HS-27A (cell line): ENCODE data around the gene GRID1.

Source experiments
- DNase-seq: peaks from one replicate; pipeline ENCODE4 v3.0.0-alpha.2; 2012; ENCODE audit warnings: low read depth, missing footprints

The GRID1 gene

DNA sequence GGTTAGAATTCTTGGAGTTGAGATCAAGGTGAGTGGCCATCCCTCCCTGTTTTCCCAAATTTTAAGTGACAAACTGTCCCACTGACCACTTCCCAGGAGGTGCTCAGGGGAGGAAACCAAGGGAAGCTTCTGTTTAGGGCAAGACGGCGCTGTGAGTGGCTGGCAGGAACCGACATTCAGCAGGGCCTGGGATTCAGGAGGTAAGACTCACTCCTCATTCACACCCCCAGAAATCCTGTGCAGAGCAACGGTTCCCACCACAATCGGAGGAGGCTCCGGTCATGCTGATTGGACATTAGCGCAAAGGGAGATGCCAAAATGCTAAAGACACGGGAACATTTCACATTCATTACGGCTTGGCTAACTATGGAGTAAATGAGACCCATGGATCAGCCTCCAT is 200.9 kb downstream of the GRID1 start:
- no peak for DNase-seq

DNA sequence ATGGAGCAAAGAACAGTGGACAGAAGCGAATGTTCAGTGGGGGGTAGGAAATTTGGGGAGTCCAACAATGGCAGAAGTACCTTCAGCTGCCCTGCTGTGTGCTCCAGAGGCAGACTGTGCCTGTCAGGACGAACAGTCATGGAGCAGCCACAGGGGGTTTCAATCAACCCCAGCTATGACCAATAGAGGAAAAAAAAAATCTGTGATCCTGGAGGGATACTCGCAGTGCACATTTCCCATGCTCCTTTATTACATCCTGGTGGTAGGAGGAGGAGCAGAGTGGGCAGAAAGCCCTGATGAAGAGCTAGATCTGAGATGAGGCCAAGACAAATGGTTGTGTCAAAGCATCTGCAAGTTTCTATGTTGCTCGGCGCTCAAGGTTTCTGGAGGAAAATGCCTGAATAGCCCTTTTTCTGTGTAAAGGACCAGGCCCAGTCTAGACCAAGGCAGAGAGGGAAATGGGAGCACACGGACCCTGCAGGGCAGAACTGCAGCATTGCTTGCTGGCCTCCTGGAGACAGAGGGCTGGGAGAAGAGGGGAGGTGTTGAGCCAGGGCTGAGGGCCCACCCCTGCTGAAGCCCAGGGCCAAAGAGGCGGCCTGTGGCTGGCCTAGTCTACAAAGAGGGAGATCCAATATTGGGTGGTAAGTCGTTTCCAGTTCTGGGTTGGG is 201.5 kb downstream of the GRID1 start:
- DNase-seq = no peak

DNA sequence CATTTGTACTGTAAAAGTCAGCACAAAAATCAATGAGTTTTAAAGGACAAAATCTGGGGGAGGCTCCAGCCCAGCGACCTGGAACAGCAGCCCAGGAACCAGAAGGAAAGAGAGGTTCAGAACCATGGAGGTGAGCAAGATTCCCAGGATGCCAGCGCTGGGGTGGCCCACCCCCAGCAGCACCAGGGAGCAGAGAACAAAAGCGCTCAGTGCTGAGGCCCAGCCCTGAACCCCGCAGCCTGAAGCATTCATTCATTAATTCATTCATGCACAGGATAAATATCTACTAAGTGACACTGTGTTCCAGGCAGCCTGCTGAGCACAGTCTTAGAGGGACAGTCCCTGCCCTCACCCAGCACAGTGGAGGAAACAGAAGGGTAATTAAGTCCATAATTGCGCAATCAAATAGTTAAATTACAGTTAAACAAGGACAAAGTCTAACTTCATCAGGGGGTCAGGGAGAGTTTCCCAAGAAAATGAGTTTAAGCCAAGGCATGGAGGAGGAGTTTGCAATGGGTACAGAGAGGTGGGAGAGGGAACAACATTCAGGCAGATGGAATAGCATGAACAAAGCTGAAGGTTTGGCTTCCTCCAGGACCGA is 202.3 kb downstream of the GRID1 start:
- DNase-seq = no peak

DNA sequence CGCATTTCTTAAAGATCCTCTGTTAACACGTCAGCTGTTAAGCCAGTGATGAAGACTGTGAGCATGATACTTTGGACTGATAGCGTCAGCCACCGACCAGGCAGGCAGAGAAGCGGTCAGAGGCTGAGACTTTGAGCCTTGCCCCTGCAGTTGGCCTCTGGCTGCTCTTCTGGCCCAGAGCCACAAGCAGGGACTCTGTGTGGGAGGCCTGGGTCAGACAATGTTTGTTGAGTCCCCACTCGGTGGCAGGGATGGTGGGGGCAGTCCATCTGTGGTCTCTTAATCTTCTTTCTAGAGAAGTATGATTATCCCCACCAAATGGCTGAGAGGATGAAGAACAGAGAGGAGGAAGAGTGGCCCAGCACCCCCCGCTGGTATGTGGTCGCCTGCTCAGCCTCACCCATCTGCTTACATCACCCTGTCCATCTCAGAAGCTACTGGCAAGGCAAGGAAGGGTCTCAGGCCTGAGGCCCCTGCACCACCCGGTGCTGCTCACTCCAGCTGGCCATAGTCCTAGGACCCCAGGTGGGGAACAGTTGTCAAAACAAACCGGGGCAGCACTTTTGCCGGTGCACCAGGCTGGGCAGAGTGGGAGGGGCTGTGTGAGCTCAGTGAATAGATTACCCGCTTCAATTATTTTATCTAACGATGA is 202.9 kb downstream of the GRID1 start:
- no peak for DNase-seq

DNA sequence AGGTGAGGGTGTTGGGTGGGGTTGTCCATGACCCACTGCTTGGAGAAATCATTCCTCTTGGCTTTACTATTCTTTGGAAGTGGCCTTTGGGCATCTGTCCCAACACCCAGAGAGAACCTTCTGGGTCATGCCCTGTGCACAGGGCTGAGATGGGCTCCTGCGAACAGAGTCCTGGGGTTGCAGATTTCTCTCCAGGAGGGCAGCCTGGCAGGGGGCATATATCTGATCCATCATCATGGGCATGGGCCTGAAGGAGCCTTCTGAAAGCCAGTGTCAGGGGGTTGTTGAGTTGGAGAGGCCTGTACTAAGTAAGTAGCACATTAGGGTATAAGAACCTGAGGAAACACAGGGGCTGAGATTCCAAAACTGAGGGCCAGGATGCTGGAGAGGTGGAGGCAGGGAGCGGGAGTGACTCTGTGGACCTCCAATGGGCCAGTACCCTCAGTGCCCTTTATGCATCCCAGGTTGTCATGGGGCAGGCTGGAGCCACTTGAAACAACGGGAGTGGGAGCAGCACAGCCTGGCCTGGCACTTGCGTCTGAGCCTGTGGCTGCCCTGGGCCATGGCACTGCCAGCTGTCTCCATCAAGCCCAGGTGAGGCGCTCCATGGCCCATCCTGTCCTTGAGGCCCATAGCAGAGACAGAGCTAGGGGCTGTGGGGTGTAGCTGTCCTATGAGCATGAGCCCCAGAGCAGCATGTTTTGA is 203.7 kb downstream of the GRID1 start:
- no peak for DNase-seq

DNA sequence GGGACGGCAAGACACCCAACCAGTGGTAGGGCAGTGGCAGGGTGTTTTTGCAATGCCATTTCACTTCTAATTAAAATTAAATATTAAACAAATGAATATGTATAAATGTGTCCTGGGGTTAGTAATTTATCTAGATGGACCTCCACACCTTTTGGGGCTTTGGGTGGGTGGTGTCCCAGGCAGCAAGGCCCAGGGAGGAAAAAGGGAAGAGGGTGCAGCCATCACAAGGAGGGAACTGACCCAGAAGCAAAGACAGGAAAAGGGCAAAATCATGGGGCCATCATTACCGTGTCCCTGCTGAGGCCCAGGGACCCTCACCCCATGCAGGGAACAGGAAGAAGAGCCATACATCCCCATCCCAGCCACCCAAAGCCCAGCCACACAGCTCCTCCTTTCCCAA is 204.6 kb downstream of the GRID1 start:
- DNase-seq = no peak

DNA sequence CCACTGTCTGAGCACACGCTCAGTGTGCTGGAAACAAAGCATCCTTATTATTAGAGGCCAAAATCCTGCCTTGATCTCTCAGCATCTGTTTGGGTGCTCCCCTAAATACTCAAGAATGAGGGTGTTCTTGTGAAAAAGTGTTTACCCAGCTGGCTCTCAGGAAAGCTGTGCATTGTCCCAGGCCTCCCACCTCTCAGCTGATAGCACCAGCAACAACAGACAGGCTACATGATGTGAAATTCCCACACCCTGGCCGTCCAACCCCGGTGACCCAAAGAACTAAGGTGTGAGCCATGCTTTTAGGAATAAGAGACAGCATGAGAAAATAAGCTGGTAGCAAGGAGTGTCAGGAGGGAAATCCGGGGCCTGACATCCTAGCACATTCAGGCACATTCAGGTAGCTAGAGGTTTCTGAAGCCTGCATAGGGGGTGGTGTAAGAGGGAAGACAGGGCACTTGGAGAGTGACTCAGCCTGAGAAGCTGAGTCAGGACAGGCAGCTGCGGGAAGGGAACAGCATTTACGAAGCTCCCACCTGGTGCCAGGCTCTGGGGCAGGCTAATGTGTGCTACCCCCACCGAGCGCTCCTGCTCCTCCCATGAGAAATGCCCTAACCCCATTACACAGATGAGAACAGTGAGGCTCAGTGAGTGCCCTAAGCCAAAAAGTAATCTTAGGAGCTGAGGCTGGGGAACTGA is 205.6 kb downstream of the GRID1 start:
- DNase-seq = no peak

DNA sequence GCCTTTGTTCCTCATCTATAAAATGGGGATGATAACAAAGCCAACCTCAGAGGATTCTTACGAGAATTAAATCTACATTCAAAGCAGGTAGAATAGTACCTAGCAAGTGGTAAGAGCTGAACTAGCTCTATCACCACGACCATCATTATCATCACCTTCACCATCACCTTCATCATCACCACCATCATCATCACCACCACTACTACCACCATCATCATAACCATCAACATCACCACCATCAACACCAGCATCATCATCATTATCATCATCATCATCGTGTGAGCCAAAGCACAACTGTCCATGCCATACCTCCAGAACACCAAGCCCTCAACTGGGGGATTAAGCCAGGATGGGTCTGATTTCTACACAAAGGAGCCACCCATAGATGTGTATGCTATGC is 206.8 kb downstream of the GRID1 start:
- DNase-seq = no peak

DNA sequence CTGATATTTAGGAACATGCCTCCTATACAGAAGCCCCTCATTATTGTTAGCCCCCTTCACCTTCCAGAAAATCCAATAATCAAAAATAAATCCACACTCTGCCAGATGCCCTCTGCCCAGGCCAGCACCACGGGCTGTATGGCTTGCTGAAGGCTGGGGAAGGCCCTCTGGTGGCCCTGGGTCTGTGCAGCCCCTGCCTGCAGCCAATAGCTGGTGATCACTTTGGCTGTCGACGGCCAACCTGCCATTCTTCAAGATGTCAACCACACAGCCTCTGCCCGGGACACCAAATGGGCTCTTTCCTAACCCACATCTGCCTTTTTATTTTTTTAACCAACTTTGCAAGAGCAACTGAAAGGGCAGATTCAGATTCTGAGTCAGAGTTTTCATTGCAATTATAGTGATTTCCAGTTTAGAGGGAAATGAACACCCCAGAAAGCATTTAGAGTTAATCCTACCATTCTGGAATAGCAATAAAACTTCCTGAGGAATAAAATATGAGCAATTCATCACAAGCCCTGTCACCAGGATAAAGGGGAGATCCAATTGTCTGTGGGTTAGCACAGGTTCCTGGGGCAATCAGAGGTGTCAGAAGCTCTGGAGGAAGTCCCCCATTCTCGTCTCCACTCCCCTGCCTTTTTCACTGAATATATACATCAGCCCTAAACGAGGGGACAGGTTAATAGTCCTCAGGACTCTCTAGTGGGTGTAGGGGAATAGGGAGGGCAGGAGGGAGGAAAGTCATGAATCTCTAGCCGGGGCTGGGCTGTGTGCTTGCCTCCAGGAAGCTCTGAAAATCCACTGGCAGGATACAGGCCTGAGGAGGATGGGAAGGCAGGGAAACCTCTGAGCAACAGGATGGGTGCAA is 211.3 kb downstream of the GRID1 start:
- DNase-seq = no peak

DNA sequence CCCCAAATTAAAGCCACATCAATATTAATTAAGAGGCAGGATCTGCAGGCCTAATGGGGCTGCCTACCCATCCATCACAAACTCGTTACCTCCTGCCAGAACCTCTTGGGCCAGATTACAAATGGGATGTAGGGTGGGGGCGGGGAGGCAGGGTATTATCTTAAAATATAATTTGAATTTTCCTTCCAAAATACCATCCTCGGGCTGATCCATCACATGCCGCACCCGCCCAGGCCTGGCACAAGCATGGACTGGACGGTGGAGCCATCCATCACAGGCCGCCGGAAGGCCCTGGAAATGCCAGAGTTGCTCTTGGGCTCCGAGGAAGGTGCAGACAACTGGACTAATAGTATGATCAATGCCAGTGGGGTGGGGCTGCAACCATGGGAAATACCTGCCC is 212.8 kb downstream of the GRID1 start:
- no peak for DNase-seq

DNA sequence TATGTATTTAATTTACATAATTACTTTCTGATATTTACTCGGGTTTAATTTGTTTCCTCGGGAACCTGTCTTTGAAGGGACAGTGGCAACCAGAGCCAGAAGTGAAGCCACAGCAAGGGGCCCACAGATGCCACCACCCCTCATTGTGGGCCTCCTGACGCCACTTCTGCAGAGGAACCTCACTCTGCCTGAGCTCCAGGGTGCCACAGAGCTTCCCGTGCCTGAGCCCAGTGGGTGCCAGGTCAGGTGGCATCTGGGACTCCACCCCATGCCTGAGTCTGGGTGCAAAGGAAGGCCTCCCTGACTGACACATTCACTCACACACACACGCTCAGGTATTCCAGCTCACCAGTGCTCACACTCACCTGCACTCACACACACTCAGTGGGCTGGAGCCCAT is 213.7 kb downstream of the GRID1 start:
- no peak for DNase-seq

DNA sequence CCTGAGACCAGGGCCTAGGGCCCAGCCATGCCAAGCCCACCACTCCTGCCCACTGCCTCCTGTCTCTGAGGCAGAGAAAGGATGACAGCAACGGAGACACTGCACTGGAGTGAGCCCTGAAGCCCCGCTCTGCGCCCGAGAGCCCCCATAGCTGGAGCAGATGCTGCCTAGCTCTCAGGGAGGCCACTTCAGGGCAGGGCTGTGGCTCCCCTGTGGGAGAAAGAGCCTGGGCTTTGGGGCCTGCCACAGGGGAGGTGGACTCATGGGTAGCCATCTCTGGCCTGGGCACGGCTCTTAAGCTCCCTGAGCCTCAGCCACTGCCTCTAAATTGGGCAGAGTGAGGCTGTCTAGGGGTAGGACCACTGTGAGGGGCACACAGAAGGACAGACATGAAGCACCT is 214.2 kb downstream of the GRID1 start:
- no peak for DNase-seq

DNA sequence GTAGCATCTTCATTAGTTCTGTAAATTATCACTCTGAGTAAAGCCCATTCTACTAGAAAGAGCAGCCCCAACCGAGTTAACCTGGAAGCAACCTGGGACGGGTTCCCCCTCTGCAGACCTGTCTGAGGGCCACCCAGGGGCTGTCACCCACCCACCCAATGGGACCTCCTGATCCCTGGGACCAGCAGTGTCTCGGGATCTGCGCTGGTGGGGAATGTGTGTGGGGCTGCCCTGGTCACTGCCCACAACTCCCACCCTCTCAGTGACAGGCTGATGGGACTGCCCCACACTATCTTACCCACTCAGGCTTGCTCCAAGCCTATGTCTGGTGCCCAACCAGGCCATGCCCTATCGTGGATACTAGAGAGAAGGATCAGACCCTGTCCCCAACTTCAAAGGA is 215.0 kb downstream of the GRID1 start:
- no peak for DNase-seq

DNA sequence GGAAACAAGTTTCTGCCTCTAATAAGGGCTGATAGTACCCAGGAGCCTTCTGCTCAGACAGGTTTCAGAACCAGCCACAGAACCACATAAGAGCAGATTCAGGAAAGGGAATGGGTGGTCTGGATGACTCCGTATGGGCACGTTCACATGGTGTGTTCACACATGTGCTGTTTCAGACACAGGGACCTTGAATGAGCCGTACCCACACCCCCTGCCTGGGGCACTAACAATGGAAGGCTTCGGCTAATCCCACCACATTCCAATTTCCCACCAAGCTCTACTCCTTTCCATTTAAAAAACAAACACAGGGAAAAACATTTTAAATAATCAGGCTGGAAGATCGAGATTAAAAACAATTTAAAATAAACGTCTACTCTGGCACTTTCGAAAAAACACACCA is 217.3 kb downstream of the GRID1 start:
- DNase-seq = no peak

DNA sequence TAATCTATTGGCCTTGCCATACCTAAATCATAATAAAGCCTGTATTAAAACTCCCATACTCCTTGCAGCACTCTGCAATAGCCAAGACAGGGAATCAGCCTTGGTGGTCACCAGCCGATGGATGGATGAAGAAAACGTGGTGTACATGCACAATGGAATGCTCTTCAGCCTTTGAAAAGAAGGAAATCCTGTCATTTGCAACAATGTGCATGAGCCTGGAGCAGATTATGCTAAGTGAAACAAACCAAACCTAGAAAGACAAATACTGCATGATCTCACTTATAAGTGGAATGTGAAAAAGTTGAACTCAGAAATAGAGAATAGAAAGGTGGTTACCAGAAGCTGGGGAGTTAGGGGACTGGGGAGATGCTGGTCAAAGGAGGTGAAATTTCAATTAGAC is 218.5 kb downstream of the GRID1 start:
- DNase-seq = no peak

DNA sequence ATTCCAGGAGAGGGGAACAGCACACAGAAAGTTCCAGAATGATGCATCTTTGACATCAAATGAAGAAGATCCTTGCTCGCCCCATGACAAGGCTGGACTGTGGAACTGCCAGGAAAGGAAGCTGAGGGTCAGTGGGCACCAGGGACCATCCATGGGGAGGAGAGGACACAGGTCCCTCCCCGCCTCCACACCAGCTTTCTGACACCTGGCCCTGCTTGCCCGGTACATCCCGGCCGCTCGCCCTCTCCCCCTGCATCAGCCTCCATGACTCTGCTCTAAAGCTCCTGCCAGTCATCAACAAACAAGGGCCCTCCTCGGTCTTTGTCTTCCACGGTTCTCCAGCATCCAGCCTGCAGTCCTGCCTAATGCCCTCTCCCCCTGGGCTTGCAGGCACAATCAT is 222.3 kb downstream of the GRID1 start:
- DNase-seq = no peak

DNA sequence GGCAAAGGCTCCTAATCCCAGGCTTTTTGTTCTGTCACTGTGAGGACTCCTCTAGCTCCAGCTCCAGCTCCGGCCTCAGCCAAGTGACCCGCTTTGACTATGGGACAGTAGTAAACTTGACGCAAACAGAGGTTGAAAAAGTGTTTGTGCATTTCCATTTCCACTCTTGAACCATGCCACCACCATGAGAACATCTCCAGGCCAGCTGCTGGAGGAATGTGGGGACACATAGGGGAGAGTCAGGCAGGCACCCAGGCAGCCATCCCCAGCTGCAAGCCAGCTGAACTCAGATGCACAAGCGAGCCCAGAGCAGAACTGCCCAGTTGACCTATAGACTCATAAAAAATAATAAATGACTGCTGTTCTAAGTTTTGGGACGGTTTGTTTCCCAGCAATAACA is 224.7 kb downstream of the GRID1 start:
- DNase-seq = no peak

DNA sequence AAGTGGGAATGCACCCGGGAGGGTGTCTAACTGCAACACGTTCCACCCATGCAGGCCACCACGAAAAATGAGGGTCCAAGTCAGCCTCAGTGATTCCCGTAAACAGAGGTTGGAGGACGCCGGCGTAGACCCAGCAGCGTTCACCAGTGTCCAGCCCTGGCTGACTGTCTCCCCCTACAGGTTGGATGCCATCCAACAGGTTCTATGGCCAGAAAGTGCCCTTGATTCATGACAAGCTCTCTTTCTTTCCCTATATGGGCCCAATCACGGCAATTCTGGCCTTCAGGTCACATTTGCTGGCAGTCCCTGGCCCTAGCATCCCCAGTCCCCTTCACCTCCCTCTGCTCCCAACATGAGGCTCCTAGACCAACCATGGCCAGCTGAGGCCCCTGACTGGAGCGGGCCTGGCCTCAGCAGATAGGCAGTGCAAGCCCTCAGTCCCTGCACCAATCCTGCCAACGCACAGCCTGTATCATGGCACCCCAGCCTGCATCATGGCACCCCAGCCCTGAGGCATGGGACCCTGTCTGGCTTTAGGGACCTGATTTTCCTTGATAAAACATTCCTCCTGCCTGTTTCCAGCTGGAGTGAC is 227.4 kb downstream of the GRID1 start:
- no peak for DNase-seq

DNA sequence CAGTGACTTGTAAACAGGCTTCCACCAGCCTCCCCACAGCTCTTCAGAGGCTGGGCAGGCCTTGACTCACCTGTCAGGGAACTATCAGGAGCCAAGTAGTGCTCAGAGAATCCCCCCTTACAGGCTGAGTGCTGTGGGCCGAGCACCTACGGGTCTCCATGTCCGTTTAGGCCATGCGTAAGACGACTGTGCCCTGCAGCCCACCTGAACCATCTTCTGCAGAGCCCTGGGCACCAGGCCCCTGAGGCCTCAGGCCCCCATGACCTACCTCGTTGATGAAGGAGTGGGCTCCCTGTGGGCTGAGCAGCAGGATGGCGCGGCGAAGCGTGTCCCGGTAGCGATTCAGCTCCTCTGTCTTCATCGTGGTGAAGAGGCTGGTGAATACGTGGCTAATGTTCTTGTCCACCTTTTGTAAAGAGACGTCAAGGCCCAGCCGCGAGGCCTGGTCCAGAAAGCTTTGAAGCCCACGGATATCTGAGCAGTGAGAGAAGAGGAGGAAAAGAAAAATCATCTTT is 228.0 kb downstream of the GRID1 start:
- no peak for DNase-seq

DNA sequence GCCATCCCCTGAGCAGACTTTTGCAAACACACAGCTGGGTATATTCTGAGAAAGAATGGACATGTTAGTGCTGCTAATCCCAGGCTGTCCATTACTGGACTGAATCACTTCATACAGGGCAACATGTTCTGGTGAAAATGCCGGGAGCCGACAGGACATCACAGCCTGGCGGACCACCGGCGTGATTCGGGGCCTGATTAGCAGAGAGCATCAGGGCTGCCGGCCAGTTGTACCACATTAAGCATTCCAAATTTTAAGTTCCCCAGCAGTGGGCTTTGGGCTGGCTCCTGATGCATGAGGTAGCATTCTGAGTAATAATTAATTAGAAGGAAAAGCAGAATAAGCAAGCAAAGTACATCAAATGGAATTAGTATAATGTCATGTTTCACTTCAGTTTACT is 229.0 kb downstream of the GRID1 start:
- DNase-seq = no peak

DNA sequence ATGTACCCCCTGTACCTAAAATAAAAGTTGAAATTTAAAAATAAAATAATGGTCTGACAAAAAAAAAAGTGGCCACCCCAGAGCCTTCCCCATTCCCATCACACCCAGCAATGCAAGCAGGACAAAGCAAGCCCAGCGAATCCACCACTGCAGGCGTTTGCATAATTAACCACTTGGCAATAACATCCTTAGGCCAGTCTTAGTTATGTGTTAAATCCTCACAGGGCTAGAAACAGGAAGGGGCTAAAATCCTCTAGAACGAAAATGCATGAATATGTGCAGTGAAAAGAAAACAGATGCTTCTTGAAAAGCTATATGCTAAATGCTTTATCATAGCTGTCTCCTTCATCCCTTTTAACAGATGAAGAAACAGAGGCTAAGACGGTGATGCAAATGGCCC is 229.7 kb downstream of the GRID1 start:
- no peak for DNase-seq
